ENCODE results near the gene AGMO. TPM values are rescaled to one million over a fixed set of nuclear protein-coding genes. Genes with fewer than 3 reads are reported as not detected.

The AGMO gene
- total RNA-seq (not detected in 2 replicates), polyA plus RNA-seq (0.02 and 0.06 TPM in 2 replicates), polyA minus RNA-seq (ENCODE audit: low replicate concordance) (not detected in 2 replicates)
- not detected in 2 replicates for polyA plus RNA-seq (2012)

GRCh38 chr7:15561835-15562234 lies at the start of gene AGMO:
AGMO (minus strand) TSS chr7:15562015.
- Histone ChIP-seq H2AFZ (ENCODE audit: low read length) (peak within 1 kb of the TSS; percentile 55), H4K20me1 (ENCODE audit: control insufficient read depth, extremely low read depth, insufficient read depth, low read length) (no peaks in the 10 kb centered on the region), H3K79me2 (ENCODE audit: control insufficient read depth, insufficient read depth, low read length) (no peaks in the 10 kb centered on the region), H3K36me3 (ENCODE audit: control insufficient read depth, insufficient read depth, low read length) (no peaks in the 10 kb centered on the region), H3K4me3 (replicated peaks in 1 of 4; ENCODE audit: control extremely low read depth in 1 of 4, insufficient read depth in 1 of 4, low read depth in 3 of 4, low read length in 4 of 4) (no peak within 1 kb of the TSS), H3K4me1 (ENCODE audit: control insufficient read depth, extremely low read depth, insufficient read depth, low read length) (no peaks in the 10 kb centered on the region), H3K27ac (ENCODE audit: insufficient read depth, low read length) (no peak within 1 kb of the TSS), H3K9me3 (ENCODE audit: control insufficient read depth, insufficient read depth, low read depth, low read length) (no peaks in the 10 kb centered on the region), H3K27me3 (ENCODE audit: control insufficient read depth, insufficient read depth, low read length) (no peaks in the 10 kb centered on the region), H3K4me2 (ENCODE audit: extremely low read depth, insufficient read depth, low read length) (no peak within 1 kb of the TSS), H3K9ac (ENCODE audit: insufficient read depth, low read length) (no peak within 1 kb of the TSS)
- peak in 1 of 2 donors; percentile 46 for DNase-seq (ENCODE audit: low read depth in 2 of 2)
- no peak for TF ChIP-seq EZH2 (IDR thresholded peaks at IDR 0.05; ENCODE audit: low read length, missing control alignments)
- TF ChIP-seq, protein P1, sequence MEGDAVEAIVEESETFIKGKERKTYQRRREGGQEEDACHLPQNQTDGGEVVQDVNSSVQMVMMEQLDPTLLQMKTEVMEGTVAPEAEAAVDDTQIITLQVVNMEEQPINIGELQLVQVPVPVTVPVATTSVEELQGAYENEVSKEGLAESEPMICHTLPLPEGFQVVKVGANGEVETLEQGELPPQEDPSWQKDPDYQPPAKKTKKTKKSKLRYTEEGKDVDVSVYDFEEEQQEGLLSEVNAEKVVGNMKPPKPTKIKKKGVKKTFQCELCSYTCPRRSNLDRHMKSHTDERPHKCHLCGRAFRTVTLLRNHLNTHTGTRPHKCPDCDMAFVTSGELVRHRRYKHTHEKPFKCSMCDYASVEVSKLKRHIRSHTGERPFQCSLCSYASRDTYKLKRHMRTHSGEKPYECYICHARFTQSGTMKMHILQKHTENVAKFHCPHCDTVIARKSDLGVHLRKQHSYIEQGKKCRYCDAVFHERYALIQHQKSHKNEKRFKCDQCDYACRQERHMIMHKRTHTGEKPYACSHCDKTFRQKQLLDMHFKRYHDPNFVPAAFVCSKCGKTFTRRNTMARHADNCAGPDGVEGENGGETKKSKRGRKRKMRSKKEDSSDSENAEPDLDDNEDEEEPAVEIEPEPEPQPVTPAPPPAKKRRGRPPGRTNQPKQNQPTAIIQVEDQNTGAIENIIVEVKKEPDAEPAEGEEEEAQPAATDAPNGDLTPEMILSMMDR (conservative IDR thresholded peaks at IDR 0.05 in 1 of 2, IDR thresholded peaks at IDR 0.05 in 1 of 2; ENCODE audit: low read depth in 1 of 2, low read length in 2 of 2): no peak

DNA sequence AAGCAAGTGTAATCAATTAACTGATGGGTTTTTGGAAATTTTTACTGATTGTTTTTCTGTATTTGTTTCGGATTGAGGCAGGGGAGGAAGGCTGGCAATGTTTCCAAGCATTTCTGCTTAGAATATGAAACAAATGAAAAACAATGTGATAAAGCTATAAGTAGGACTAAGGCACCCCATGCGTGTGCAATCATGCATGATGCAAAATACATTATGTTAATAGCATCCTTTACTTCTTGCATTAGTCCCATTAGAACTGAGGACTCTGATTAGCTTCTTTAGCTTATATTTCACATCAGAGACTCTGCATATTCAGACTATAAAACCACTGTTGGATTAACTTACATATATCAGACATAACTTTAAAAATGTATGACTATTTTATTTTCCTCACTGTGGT lies 48.7 kb upstream of the AGMO start:
- Histone ChIP-seq H3K36me3 (ENCODE audit: control insufficient read depth, insufficient read depth, low read length) (no peaks in the 10 kb centered on the region), H3K9me3 (ENCODE audit: control insufficient read depth, insufficient read depth, low read depth, low read length) (no peaks in the 10 kb centered on the region), H3K27ac (ENCODE audit: insufficient read depth, low read length) (no peak overlapping the region), H2AFZ (ENCODE audit: low read length) (no peak overlapping the region), H3K27me3 (ENCODE audit: control insufficient read depth, insufficient read depth, low read length) (no peaks in the 10 kb centered on the region), H3K9ac (ENCODE audit: insufficient read depth, low read length) (no peak overlapping the region), H3K4me1 (ENCODE audit: control insufficient read depth, extremely low read depth, insufficient read depth, low read length) (no peaks in the 10 kb centered on the region), H3K4me3 (replicated peaks in 1 of 4; ENCODE audit: control extremely low read depth in 1 of 4, insufficient read depth in 1 of 4, low read depth in 3 of 4, low read length in 4 of 4) (no peak overlapping the region), H3K79me2 (ENCODE audit: control insufficient read depth, insufficient read depth, low read length) (no peaks in the 10 kb centered on the region), H3K4me2 (ENCODE audit: extremely low read depth, insufficient read depth, low read length) (no peak overlapping the region), H4K20me1 (ENCODE audit: control insufficient read depth, extremely low read depth, insufficient read depth, low read length) (no peaks in the 10 kb centered on the region)
- DNase-seq (ENCODE audit: low read depth in 2 of 2): no peak
- TF ChIP-seq, protein P1 (conservative IDR thresholded peaks at IDR 0.05 in 1 of 2, IDR thresholded peaks at IDR 0.05 in 1 of 2; ENCODE audit: low read depth in 1 of 2, low read length in 2 of 2): no peak
- TF ChIP-seq EZH2 (IDR thresholded peaks at IDR 0.05; ENCODE audit: low read length, missing control alignments): no peak

GRCh38 chr7:15609287-15609686 lies 47.5 kb upstream of the AGMO start:
- Histone ChIP-seq H3K79me2 (ENCODE audit: control insufficient read depth, insufficient read depth, low read length) (no peaks in the 10 kb centered on the region), H2AFZ (ENCODE audit: low read length) (no peak overlapping the region), H3K4me1 (ENCODE audit: control insufficient read depth, extremely low read depth, insufficient read depth, low read length) (no peaks in the 10 kb centered on the region), H4K20me1 (ENCODE audit: control insufficient read depth, extremely low read depth, insufficient read depth, low read length) (no peaks in the 10 kb centered on the region), H3K36me3 (ENCODE audit: control insufficient read depth, insufficient read depth, low read length) (no peaks in the 10 kb centered on the region), H3K9me3 (ENCODE audit: control insufficient read depth, insufficient read depth, low read depth, low read length) (no peaks in the 10 kb centered on the region), H3K4me2 (ENCODE audit: extremely low read depth, insufficient read depth, low read length) (no peak overlapping the region), H3K27ac (ENCODE audit: insufficient read depth, low read length) (no peak overlapping the region), H3K27me3 (ENCODE audit: control insufficient read depth, insufficient read depth, low read length) (no peaks in the 10 kb centered on the region), H3K9ac (ENCODE audit: insufficient read depth, low read length) (no peak overlapping the region), H3K4me3 (replicated peaks in 1 of 4; ENCODE audit: control extremely low read depth in 1 of 4, insufficient read depth in 1 of 4, low read depth in 3 of 4, low read length in 4 of 4) (no peak overlapping the region)
- DNase-seq (ENCODE audit: low read depth in 2 of 2): no peak
- TF ChIP-seq EZH2 (IDR thresholded peaks at IDR 0.05; ENCODE audit: low read length, missing control alignments): no peak
- TF ChIP-seq, protein P1 (conservative IDR thresholded peaks at IDR 0.05 in 1 of 2, IDR thresholded peaks at IDR 0.05 in 1 of 2; ENCODE audit: low read depth in 1 of 2, low read length in 2 of 2): no peak
